GM23338 (cell line): Measurements from ENCODE around the gene IKZF3. TPM values are rescaled to one million over a fixed set of nuclear protein-coding genes. Genes with fewer than 3 reads are reported as not detected.

Experiments used
- ATAC-seq: fragments of 200-7000 bp; cut with Tn5 transposase; 3 replicates; pipeline ENCODE4 v1.9.1; 2020
- DNase-seq: peaks from one replicate; pipeline ENCODE4 v3.0.0-alpha.2; 2015; ENCODE audit warnings: low spot score
- H2AFZ ChIP-seq: fragments of 200-600 bp; sonication (generic); 2 replicates; pipeline ENCODE4 v1.8.0; 2016; ENCODE audit warnings: antibody characterized with exemption, mild to moderate bottlenecking, moderate library complexity
- H3F3A ChIP-seq: fragments of 200-600 bp; sonication (generic); replicated peaks from 2 replicates; pipeline ENCODE4 v1.8.0; 2017; ENCODE audit warnings: antibody characterized with exemption, mixed run types, low read depth
- H3K27ac ChIP-seq: fragments of 200-600 bp; sonication (generic); 2 replicates; pipeline ENCODE4 v1.6.1; 2016; ENCODE audit warnings: low read depth
- H3K27me3 ChIP-seq: fragments of 200-600 bp; sonication (generic); 2 replicates; pipeline ENCODE4 v1.8.0; 2016; ENCODE audit warnings: mild to moderate bottlenecking, mixed run types, moderate library complexity; ENCODE audit not compliant: insufficient read depth
- H3K36me3 ChIP-seq: fragments of 200-600 bp; sonication (generic); 2 replicates; pipeline ENCODE4 v1.8.0; 2016; ENCODE audit warnings: mild to moderate bottlenecking; ENCODE audit not compliant: insufficient read depth
- H3K4me1 ChIP-seq: fragments of 200-600 bp; sonication (generic); 2 replicates; pipeline ENCODE4 v1.8.0; 2016; ENCODE audit warnings: mild to moderate bottlenecking, moderate library complexity; ENCODE audit not compliant: insufficient read depth
- H3K4me2 ChIP-seq: fragments of 200-600 bp; sonication (generic); 2 replicates; pipeline ENCODE4 v1.7.1; 2017; ENCODE audit warnings: mixed run types
- H3K4me3 ChIP-seq: fragments of 200-600 bp; sonication (generic); 2 replicates; pipeline ENCODE4 v1.6.1; 2016; ENCODE audit warnings: mixed run types
- H3K79me2 ChIP-seq: fragments of 200-600 bp; sonication (generic); replicated peaks from 2 replicates; pipeline ENCODE4 v1.8.0; 2017; ENCODE audit warnings: mild to moderate bottlenecking; ENCODE audit not compliant: insufficient read depth
- H3K9me2 ChIP-seq: fragments of 200-600 bp; sonication (generic); 2 replicates; pipeline ENCODE4 v1.8.0; 2017; ENCODE audit not compliant: insufficient read depth
- H4K20me1 ChIP-seq: fragments of 200-600 bp; sonication (generic); replicated peaks from 2 replicates; pipeline ENCODE4 v1.8.0; 2017; ENCODE audit warnings: mild to moderate bottlenecking; ENCODE audit not compliant: insufficient read depth
- H3K27ac Mint-ChIP-seq: 2 replicates; pipeline ENCODE4 v1.8.0; 2020; ENCODE audit warnings: inconsistent platforms, mild to moderate bottlenecking, moderate library complexity, mixed read lengths
- H3K27me3 Mint-ChIP-seq: 3 replicates; pipeline ENCODE4 v1.8.0; 2022; ENCODE audit warnings: low read depth, mild to moderate bottlenecking, moderate library complexity, mixed read lengths, inconsistent platforms; ENCODE audit not compliant: insufficient read depth, poor library complexity
- H3K36me3 Mint-ChIP-seq: 3 replicates; pipeline ENCODE4 v1.8.0; 2021; ENCODE audit warnings: low read depth, mild to moderate bottlenecking, inconsistent platforms, moderate library complexity, mixed read lengths
- H3K4me1 Mint-ChIP-seq: 3 replicates; pipeline ENCODE4 v1.8.0; 2020; ENCODE audit warnings: mild to moderate bottlenecking, inconsistent platforms, mixed read lengths
- H3K4me3 Mint-ChIP-seq: 3 replicates; pipeline ENCODE4 v1.8.0; 2021; ENCODE audit warnings: moderate library complexity, mild to moderate bottlenecking, inconsistent platforms, mixed read lengths
- H3K9me3 Mint-ChIP-seq: 3 replicates; pipeline ENCODE4 v1.8.0; 2020; ENCODE audit warnings: moderate library complexity, mild to moderate bottlenecking, inconsistent platforms, mixed read lengths
- CREB1 ChIP-seq: fragments of 250-450 bp; sonication (Bioruptor Pico); IDR thresholded peaks from 2 replicates; pipeline ENCODE4 v1.5.0; 2020; ENCODE audit warnings: low read depth, mild to moderate bottlenecking, moderate library complexity
- EZH2 ChIP-seq: fragments of 200-600 bp; sonication (generic); IDR thresholded peaks from one replicate; pipeline ENCODE4 v1.8.0; 2017; ENCODE audit warnings: antibody characterized with exemption, mild to moderate bottlenecking, low read depth; ENCODE audit not compliant: unreplicated experiment
- EZH2phosphoT487 ChIP-seq: fragments of 200-600 bp; sonication (generic); IDR thresholded peaks from one replicate; pipeline ENCODE4 v1.8.1; 2018; ENCODE audit warnings: antibody characterized with exemption; ENCODE audit not compliant: unreplicated experiment
- JUNB ChIP-seq: IDR thresholded peaks from one replicate; pipeline ENCODE4 v1.6.1; 2016; ENCODE audit warnings: antibody characterized with exemption; ENCODE audit not compliant: unreplicated experiment
- NANOG ChIP-seq: IDR thresholded peaks from 2 replicates; pipeline ENCODE4 v1.6.1; 2016; ENCODE audit warnings: antibody characterized with exemption, borderline replicate concordance
- POLR2AphosphoS5 ChIP-seq: IDR thresholded peaks from 2 replicates; pipeline ENCODE4 v1.6.1; 2016; ENCODE audit warnings: antibody characterized with exemption, low read depth
- STAT1 ChIP-seq: IDR thresholded peaks from one replicate; pipeline ENCODE4 v1.6.1; 2016; ENCODE audit warnings: antibody characterized with exemption; ENCODE audit not compliant: unreplicated experiment
- ZNF114 ChIP-seq: fragments of 250-450 bp; sonication (Bioruptor Pico); IDR thresholded peaks from 2 replicates; pipeline ENCODE4 v1.5.0; 2020; ENCODE audit warnings: mild to moderate bottlenecking, moderate library complexity
- ZNF331 ChIP-seq: fragments of 250-450 bp; sonication (Bioruptor Pico); IDR thresholded peaks from 2 replicates; pipeline ENCODE4 v1.5.0; 2020; ENCODE audit warnings: low read depth, mild to moderate bottlenecking, moderate library complexity
- polyA plus RNA-seq: library from polyadenylated mRNA; unstranded; fragments of >200 nt; fragmentation: Nextera tagmentation; extraction: Ambion mirVana; gene quantifications from 2 replicates; pipeline ENCODE4 v1.2.1, GENCODE V29; 2016
- total RNA-seq: library from RNA; depleted of rRNA; stranded (reverse); fragments of >200 nt; shearing (Covaris generic); gene quantifications from 2 replicates; pipeline ENCODE4 v1.2.3, GENCODE V29; 2014
- TF ChIP-seq, protein P1 (sequence below), 2 experiments: fragments of 200-600 bp in 1 of 2; sonication (generic) in 1 of 2; conservative IDR thresholded peaks; 2 replicates each; pipeline versions ENCODE4 v1.5.1 to v1.6.1; 2016 to 2017; ENCODE audit warnings: antibody characterized with exemption in 2 of 2, low read depth in 2 of 2, mild to moderate bottlenecking in 2 of 2, moderate library complexity in 1 of 2
- TF ChIP-seq, protein P2 (sequence below): IDR thresholded peaks from 2 replicates; pipeline ENCODE4 v1.6.1; 2016; ENCODE audit warnings: antibody characterized with exemption
- TF ChIP-seq, protein P3 (sequence below): IDR thresholded peaks from one replicate; pipeline ENCODE4 v1.6.1; 2018; ENCODE audit warnings: antibody characterized with exemption; ENCODE audit not compliant: unreplicated experiment
- TF ChIP-seq, protein P4 (sequence below): fragments of 250-450 bp; sonication (Bioruptor Pico); IDR thresholded peaks from 2 replicates; pipeline ENCODE4 v1.5.0; 2020; ENCODE audit warnings: mild to moderate bottlenecking, moderate library complexity

Gene IKZF3
- total and polyA plus RNA-seq, 2 experiments from 2014 or later, result 0.11 to 0.76 TPM

DNA sequence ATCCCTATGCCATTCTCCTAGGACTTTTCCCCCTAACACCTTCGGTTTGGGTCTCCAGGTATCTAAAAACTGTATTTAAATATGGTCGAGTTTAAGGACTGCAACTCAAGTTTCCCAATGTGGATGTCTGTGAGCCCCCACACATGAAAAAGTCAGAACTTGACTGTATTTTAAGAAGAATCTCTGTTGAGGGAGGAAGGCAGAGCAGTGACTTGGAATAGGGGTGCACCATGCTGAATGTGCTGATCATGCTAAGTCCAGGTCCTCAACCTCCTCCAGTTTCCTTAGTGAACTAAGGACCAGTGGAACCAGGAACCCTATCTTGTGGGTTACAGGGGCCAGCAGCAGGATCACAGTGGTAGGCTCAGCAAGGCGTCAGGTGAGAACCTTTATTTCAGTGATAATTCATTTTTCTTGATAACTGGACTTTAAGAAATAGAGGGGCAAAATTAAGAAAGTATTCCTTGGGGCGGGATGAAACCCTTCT, 106.9 kb downstream of the IKZF3 start:
- no peak for ATAC-seq
- Histone ChIP-seq H4K20me1 (no peaks in the 10 kb centered on the region), H3K79me2 (no peaks in the 10 kb centered on the region), H3K27me3 (peaks cover 18% of the 10 kb centered on the region), H3F3A (peaks cover 12% of the 10 kb centered on the region), H3K4me1 (peaks cover 14% of the 10 kb centered on the region; the same call in 1 of the 2 replicates), H3K4me2 (no peak overlapping the region), H3K36me3 (no peaks in the 10 kb centered on the region), H2AFZ (peak overlapping the region; percentile 38; the same call in 1 of the 2 replicates), H3K4me3 (no peak overlapping the region), H3K9me2 (no peaks in the 10 kb centered on the region), H3K27ac (no peak overlapping the region)
- Mint-ChIP-seq H3K27me3 (peaks cover 38% of the 10 kb centered on the region), H3K27ac (no peak overlapping the region), H3K9me3 (no peaks in the 10 kb centered on the region; the same call in 2 of the 3 replicates), H3K36me3 (no peaks in the 10 kb centered on the region), H3K4me3 (no peak overlapping the region; the same call in 2 of the 3 replicates), H3K4me1 (peaks cover 34% of the 10 kb centered on the region)
- DNase-seq, result no peak
- TF ChIP-seq ZNF114 (CRISPR knock-in tag) (no peak), ZNF331 (CRISPR knock-in tag) (no peak), EZH2 (no peak), NANOG (no peak), STAT1 (no peak), JUNB (no peak), EZH2phosphoT487 (no peak), POLR2AphosphoS5 (no peak), CREB1 (no peak)
- TF ChIP-seq, protein P1, sequence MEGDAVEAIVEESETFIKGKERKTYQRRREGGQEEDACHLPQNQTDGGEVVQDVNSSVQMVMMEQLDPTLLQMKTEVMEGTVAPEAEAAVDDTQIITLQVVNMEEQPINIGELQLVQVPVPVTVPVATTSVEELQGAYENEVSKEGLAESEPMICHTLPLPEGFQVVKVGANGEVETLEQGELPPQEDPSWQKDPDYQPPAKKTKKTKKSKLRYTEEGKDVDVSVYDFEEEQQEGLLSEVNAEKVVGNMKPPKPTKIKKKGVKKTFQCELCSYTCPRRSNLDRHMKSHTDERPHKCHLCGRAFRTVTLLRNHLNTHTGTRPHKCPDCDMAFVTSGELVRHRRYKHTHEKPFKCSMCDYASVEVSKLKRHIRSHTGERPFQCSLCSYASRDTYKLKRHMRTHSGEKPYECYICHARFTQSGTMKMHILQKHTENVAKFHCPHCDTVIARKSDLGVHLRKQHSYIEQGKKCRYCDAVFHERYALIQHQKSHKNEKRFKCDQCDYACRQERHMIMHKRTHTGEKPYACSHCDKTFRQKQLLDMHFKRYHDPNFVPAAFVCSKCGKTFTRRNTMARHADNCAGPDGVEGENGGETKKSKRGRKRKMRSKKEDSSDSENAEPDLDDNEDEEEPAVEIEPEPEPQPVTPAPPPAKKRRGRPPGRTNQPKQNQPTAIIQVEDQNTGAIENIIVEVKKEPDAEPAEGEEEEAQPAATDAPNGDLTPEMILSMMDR (conservative IDR thresholded peaks at IDR 0.05; ENCODE audit: low read depth in 2 of 2), result no peak
- TF ChIP-seq, protein P2, sequence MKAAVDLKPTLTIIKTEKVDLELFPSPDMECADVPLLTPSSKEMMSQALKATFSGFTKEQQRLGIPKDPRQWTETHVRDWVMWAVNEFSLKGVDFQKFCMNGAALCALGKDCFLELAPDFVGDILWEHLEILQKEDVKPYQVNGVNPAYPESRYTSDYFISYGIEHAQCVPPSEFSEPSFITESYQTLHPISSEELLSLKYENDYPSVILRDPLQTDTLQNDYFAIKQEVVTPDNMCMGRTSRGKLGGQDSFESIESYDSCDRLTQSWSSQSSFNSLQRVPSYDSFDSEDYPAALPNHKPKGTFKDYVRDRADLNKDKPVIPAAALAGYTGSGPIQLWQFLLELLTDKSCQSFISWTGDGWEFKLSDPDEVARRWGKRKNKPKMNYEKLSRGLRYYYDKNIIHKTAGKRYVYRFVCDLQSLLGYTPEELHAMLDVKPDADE, result no peak
- TF ChIP-seq, protein P3, sequence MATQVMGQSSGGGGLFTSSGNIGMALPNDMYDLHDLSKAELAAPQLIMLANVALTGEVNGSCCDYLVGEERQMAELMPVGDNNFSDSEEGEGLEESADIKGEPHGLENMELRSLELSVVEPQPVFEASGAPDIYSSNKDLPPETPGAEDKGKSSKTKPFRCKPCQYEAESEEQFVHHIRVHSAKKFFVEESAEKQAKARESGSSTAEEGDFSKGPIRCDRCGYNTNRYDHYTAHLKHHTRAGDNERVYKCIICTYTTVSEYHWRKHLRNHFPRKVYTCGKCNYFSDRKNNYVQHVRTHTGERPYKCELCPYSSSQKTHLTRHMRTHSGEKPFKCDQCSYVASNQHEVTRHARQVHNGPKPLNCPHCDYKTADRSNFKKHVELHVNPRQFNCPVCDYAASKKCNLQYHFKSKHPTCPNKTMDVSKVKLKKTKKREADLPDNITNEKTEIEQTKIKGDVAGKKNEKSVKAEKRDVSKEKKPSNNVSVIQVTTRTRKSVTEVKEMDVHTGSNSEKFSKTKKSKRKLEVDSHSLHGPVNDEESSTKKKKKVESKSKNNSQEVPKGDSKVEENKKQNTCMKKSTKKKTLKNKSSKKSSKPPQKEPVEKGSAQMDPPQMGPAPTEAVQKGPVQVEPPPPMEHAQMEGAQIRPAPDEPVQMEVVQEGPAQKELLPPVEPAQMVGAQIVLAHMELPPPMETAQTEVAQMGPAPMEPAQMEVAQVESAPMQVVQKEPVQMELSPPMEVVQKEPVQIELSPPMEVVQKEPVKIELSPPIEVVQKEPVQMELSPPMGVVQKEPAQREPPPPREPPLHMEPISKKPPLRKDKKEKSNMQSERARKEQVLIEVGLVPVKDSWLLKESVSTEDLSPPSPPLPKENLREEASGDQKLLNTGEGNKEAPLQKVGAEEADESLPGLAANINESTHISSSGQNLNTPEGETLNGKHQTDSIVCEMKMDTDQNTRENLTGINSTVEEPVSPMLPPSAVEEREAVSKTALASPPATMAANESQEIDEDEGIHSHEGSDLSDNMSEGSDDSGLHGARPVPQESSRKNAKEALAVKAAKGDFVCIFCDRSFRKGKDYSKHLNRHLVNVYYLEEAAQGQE, result no peak
- TF ChIP-seq, protein P4, sequence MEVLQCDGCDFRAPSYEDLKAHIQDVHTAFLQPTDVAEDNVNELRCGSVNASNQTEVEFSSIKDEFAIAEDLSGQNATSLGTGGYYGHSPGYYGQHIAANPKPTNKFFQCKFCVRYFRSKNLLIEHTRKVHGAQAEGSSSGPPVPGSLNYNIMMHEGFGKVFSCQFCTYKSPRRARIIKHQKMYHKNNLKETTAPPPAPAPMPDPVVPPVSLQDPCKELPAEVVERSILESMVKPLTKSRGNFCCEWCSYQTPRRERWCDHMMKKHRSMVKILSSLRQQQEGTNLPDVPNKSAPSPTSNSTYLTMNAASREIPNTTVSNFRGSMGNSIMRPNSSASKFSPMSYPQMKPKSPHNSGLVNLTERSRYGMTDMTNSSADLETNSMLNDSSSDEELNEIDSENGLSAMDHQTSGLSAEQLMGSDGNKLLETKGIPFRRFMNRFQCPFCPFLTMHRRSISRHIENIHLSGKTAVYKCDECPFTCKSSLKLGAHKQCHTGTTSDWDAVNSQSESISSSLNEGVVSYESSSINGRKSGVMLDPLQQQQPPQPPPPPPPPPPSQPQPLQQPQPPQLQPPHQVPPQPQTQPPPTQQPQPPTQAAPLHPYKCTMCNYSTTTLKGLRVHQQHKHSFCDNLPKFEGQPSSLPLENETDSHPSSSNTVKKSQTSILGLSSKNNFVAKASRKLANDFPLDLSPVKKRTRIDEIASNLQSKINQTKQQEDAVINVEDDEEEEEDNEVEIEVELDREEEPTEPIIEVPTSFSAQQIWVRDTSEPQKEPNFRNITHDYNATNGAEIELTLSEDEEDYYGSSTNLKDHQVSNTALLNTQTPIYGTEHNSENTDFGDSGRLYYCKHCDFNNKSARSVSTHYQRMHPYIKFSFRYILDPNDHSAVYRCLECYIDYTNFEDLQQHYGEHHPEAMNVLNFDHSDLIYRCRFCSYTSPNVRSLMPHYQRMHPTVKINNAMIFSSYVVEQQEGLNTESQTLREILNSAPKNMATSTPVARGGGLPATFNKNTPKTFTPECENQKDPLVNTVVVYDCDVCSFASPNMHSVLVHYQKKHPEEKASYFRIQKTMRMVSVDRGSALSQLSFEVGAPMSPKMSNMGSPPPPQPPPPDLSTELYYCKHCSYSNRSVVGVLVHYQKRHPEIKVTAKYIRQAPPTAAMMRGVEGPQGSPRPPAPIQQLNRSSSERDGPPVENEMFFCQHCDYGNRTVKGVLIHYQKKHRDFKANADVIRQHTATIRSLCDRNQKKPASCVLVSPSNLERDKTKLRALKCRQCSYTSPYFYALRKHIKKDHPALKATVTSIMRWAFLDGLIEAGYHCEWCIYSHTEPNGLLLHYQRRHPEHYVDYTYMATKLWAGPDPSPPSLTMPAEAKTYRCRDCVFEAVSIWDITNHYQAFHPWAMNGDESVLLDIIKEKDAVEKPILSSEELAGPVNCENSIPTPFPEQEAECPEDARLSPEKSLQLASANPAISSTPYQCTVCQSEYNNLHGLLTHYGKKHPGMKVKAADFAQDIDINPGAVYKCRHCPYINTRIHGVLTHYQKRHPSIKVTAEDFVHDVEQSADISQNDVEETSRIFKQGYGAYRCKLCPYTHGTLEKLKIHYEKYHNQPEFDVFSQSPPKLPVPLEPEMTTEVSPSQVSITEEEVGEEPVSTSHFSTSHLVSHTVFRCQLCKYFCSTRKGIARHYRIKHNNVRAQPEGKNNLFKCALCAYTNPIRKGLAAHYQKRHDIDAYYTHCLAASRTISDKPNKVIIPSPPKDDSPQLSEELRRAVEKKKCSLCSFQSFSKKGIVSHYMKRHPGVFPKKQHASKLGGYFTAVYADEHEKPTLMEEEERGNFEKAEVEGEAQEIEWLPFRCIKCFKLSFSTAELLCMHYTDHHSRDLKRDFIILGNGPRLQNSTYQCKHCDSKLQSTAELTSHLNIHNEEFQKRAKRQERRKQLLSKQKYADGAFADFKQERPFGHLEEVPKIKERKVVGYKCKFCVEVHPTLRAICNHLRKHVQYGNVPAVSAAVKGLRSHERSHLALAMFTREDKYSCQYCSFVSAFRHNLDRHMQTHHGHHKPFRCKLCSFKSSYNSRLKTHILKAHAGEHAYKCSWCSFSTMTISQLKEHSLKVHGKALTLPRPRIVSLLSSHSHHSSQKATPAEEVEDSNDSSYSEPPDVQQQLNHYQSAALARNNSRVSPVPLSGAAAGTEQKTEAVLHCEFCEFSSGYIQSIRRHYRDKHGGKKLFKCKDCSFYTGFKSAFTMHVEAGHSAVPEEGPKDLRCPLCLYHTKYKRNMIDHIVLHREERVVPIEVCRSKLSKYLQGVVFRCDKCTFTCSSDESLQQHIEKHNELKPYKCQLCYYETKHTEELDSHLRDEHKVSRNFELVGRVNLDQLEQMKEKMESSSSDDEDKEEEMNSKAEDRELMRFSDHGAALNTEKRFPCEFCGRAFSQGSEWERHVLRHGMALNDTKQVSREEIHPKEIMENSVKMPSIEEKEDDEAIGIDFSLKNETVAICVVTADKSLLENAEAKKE (CRISPR knock-in tag), result no peak
